Vagina (tissue), 2 donors: ENCODE data around the gene VWA3A.

ENCODE experiments used
- POLR2AphosphoS5 ChIP-seq, 2 donors: sonication (generic); formaldehyde crosslinking; IDR thresholded peaks; one replicate each; pipeline ENCODE4 v1.9.0; 2017; ENCODE audit warnings: antibody characterized with exemption in 2 of 2, mild to moderate bottlenecking in 2 of 2, low read depth in 1 of 2; ENCODE audit not compliant: insufficient read depth in 1 of 2
- TF ChIP-seq, protein P1 (sequence below), 3 experiments: fragments of 450-650 bp in 2 of 3; fragments of 200-600 bp in 1 of 3; sonication (generic) in 1 of 3; IDR thresholded peaks; one replicate each; pipeline ENCODE4 v1.5.1; 2017 to 2019; ENCODE audit warnings: antibody characterized with exemption in 3 of 3, mild to moderate bottlenecking in 2 of 3, moderate library complexity in 2 of 3

DNA sequence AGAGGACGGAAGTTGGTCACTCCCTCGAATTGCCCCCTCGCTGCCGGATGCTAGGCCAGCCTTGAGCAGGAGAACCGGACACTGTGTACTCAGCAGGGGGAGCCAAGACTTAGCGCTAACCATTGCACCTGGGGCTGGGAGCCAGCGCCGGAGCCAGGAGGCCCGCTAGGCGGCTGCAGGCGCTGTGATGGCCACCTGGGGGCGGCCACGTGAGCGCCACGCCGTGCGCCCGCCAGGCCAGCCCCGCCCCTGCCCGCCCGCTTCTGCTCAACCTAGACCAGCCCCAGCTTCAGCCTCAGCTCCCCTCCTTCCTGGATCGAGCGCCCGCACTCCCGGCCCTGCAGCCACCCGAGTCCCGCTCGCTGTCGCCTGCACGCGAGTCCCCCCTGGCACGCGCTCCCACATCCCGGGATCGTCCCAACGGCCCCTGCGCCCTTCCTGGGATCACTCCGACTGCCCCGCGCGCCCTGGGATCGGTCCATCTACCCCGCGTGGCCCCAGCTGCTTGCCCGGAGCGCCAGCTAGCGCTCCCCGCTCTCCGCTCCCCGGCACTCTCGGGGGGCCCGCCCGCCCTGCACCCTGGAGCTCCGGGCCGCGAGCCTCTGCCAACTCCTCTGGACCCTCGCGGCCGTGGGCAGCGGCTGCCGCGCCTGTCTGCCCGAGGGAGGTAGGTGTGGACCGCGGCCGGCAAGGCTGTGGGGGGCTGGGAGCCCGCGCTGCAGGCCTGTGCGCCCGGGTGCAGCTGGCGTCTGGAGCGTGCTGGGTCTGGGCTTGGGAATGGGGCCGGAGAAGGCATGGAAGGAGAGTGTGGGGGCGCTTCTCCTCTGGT, 113.9 kb downstream of the VWA3A start, which contains the start of gene EEF2K:
- TF ChIP-seq, protein P1, sequence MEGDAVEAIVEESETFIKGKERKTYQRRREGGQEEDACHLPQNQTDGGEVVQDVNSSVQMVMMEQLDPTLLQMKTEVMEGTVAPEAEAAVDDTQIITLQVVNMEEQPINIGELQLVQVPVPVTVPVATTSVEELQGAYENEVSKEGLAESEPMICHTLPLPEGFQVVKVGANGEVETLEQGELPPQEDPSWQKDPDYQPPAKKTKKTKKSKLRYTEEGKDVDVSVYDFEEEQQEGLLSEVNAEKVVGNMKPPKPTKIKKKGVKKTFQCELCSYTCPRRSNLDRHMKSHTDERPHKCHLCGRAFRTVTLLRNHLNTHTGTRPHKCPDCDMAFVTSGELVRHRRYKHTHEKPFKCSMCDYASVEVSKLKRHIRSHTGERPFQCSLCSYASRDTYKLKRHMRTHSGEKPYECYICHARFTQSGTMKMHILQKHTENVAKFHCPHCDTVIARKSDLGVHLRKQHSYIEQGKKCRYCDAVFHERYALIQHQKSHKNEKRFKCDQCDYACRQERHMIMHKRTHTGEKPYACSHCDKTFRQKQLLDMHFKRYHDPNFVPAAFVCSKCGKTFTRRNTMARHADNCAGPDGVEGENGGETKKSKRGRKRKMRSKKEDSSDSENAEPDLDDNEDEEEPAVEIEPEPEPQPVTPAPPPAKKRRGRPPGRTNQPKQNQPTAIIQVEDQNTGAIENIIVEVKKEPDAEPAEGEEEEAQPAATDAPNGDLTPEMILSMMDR (IDR thresholded peaks at IDR 0.05): peak; percentile 23 to 90 (median 83)
- TF ChIP-seq POLR2AphosphoS5 (IDR thresholded peaks at IDR 0.05; ENCODE audit: insufficient read depth in 1 of 2, low read depth in 1 of 2): peak; percentile 68 to 72
